ENCODE measurements around the gene IKBKE. TPM values are rescaled to one million over a fixed set of nuclear protein-coding genes. Genes with fewer than 3 reads are reported as not detected.

IKBKE gene
- total RNA-seq, 2 donors from 2014 or later: 5.0 to 8.5 TPM

- Histone ChIP-seq H3K9ac (ENCODE audit: extremely low read depth, low read length, poor library complexity, severe bottlenecking) (no peak overlapping the region), H3K4me3 (ENCODE audit: low read length) (no peak overlapping the region), H3K27ac (ENCODE audit: low read depth, low read length) (no peak overlapping the region), H3K4me1 (ENCODE audit: control insufficient read depth, insufficient read depth, low read length) (no peaks in the 10 kb centered on the region), H3K27me3 (ENCODE audit: control insufficient read depth, insufficient read depth, low read length, poor library complexity, severe bottlenecking) (no peaks in the 10 kb centered on the region), H3K9me3 (ENCODE audit: control insufficient read depth, low read length) (no peaks in the 10 kb centered on the region), H3K36me3 (ENCODE audit: control insufficient read depth, insufficient read depth, low read length) (no peaks in the 10 kb centered on the region)
- Mint-ChIP-seq H3K27me3 (ENCODE audit: insufficient read depth) (no peaks in the 10 kb centered on the region), H3K4me1 (peaks cover 7% of the 10 kb centered on the region), H3K4me3 (no peak overlapping the region), H3K36me3 (ENCODE audit: low read depth) (peaks cover 19% of the 10 kb centered on the region), H3K9me3 (no peaks in the 10 kb centered on the region), H3K27ac (no peak overlapping the region)
- TF ChIP-seq CTCF (conservative IDR thresholded peaks at IDR 0.05): peak; percentile 96
- 72 to 74% methylated on average over 18 to 22 of the region's 22 CpGs for WGBS, 2 experiments (ENCODE audit: insufficient coverage in 1 of 2, insufficient read length in 1 of 2)
- peak; percentile 96 for DNase-seq
Observed at GRCh38 chr1:206489980-206490770, 19.9 kb downstream of the IKBKE start.

GRCh38 chr1:206490771-206491405, 20.6 kb downstream of the IKBKE start:
- H3K4me1 ChIP-seq (ENCODE audit: control insufficient read depth, insufficient read depth, low read length): no peaks in the 10 kb centered on the region
- H3K27me3 ChIP-seq (ENCODE audit: control insufficient read depth, insufficient read depth, low read length, poor library complexity, severe bottlenecking): no peaks in the 10 kb centered on the region
- Mint-ChIP-seq H3K36me3 (ENCODE audit: low read depth) (peaks cover 19% of the 10 kb centered on the region), H3K27ac (no peak overlapping the region), H3K4me3 (no peak overlapping the region), H3K9me3 (no peaks in the 10 kb centered on the region), H3K27me3 (ENCODE audit: insufficient read depth) (no peaks in the 10 kb centered on the region), H3K4me1 (peaks cover 7% of the 10 kb centered on the region)
- no peak overlapping the region for H3K4me3 ChIP-seq (ENCODE audit: low read length)
- no peak overlapping the region for H3K27ac ChIP-seq (ENCODE audit: low read depth, low read length)
- H3K9ac ChIP-seq (ENCODE audit: extremely low read depth, low read length, poor library complexity, severe bottlenecking): no peak overlapping the region
- 90 to 92% methylated on average over 9 to 12 of the region's 12 CpGs for WGBS, 2 experiments (ENCODE audit: insufficient coverage in 1 of 2, insufficient read length in 1 of 2)
- no peaks in the 10 kb centered on the region for H3K9me3 ChIP-seq (ENCODE audit: control insufficient read depth, low read length)
- no peak for DNase-seq
- H3K36me3 ChIP-seq (ENCODE audit: control insufficient read depth, insufficient read depth, low read length): no peaks in the 10 kb centered on the region
- no peak for TF ChIP-seq CTCF (conservative IDR thresholded peaks at IDR 0.05)

GRCh38 chr1:206491616-206492015, 21.3 kb downstream of the IKBKE start:
- H3K4me1 Mint-ChIP-seq: peaks cover 7% of the 10 kb centered on the region
- H3K27me3 Mint-ChIP-seq (ENCODE audit: insufficient read depth): no peaks in the 10 kb centered on the region
- peaks cover 19% of the 10 kb centered on the region for H3K36me3 Mint-ChIP-seq (ENCODE audit: low read depth)
- 93% methylated on average over 4 of the region's 4 CpGs for WGBS, 2 experiments (ENCODE audit: insufficient coverage in 1 of 2, insufficient read length in 1 of 2)
- H3K4me3 Mint-ChIP-seq: no peak overlapping the region
- H3K9ac ChIP-seq (ENCODE audit: extremely low read depth, low read length, poor library complexity, severe bottlenecking): no peak overlapping the region
- TF ChIP-seq CTCF (conservative IDR thresholded peaks at IDR 0.05): no peak
- no peaks in the 10 kb centered on the region for H3K4me1 ChIP-seq (ENCODE audit: control insufficient read depth, insufficient read depth, low read length)
- H3K36me3 ChIP-seq (ENCODE audit: control insufficient read depth, insufficient read depth, low read length): no peaks in the 10 kb centered on the region
- no peak overlapping the region for H3K27ac Mint-ChIP-seq
- H3K9me3 Mint-ChIP-seq: no peaks in the 10 kb centered on the region
- H3K27ac ChIP-seq (ENCODE audit: low read depth, low read length): no peak overlapping the region
- no peak overlapping the region for H3K4me3 ChIP-seq (ENCODE audit: low read length)
- H3K9me3 ChIP-seq (ENCODE audit: control insufficient read depth, low read length): no peaks in the 10 kb centered on the region
- no peaks in the 10 kb centered on the region for H3K27me3 ChIP-seq (ENCODE audit: control insufficient read depth, insufficient read depth, low read length, poor library complexity, severe bottlenecking)
- DNase-seq: no peak
